ENCODE measurements around the gene TAS1R2. TPM values are rescaled to one million over a fixed set of nuclear protein-coding genes. Genes with fewer than 3 reads are reported as not detected.
A peak's percentile ranks its signal among the peaks of the same experiment; 100 is the strongest.

Gene TAS1R2
- total and polyA plus RNA-seq, 2 experiments from 2014 or later: not detected

- no peaks in the 10 kb centered on the region for H3K79me2 ChIP-seq (replicated peaks; ENCODE audit: insufficient read depth)
- H3K27me3 ChIP-seq (ENCODE audit: insufficient read depth): no peaks in the 10 kb centered on the region
- TF ChIP-seq ZNF114 (CRISPR knock-in tag; IDR thresholded peaks at IDR 0.05): no peak
- no peaks in the 10 kb centered on the region for H4K20me1 ChIP-seq (replicated peaks; ENCODE audit: insufficient read depth)
- no peak overlapping the region for H3K4me3 ChIP-seq
- H3K36me3 ChIP-seq (ENCODE audit: insufficient read depth): no peaks in the 10 kb centered on the region
- H3K36me3 Mint-ChIP-seq (ENCODE audit: low read depth): no peaks in the 10 kb centered on the region
- H3K4me3 Mint-ChIP-seq: no peak overlapping the region
- H3K9me2 ChIP-seq (ENCODE audit: insufficient read depth): no peaks in the 10 kb centered on the region
- no peaks in the 10 kb centered on the region for H3K9me3 Mint-ChIP-seq
- peak; percentile 51 for ATAC-seq
- H3K4me2 ChIP-seq: no peak overlapping the region
- H3K4me1 Mint-ChIP-seq: peaks cover 26% of the 10 kb centered on the region
- no peak overlapping the region for H3K27ac ChIP-seq (ENCODE audit: low read depth)
- H3K27ac Mint-ChIP-seq: no peak overlapping the region
- peak; percentile 38 for DNase-seq (ENCODE audit: low spot score)
- H2AFZ ChIP-seq: no peak overlapping the region
- peaks cover 22% of the 10 kb centered on the region for H3K27me3 Mint-ChIP-seq (ENCODE audit: insufficient read depth, low read depth, poor library complexity)
- peaks cover 6% of the 10 kb centered on the region; the same call in 1 of the 2 replicates for H3K4me1 ChIP-seq (ENCODE audit: insufficient read depth)
- H3F3A ChIP-seq (replicated peaks; ENCODE audit: low read depth): 0 out of 2 replicates have a peak, but pooled peaks cover 2% of the 10 kb centered on the region
Measured at GRCh38 chr1:18814425-18814824, 45.0 kb downstream of the TAS1R2 start.

GRCh38 chr1:18812453-18812939 lies 47.0 kb downstream of the TAS1R2 start:
- no peak for DNase-seq (ENCODE audit: low spot score)
- no peak for ATAC-seq
- H3K4me3 Mint-ChIP-seq: no peak overlapping the region
- H3K4me1 Mint-ChIP-seq: peaks cover 12% of the 10 kb centered on the region
- no peak overlapping the region for H3K27ac Mint-ChIP-seq
- Histone ChIP-seq H3F3A (replicated peaks; ENCODE audit: low read depth) (no peaks in the 10 kb centered on the region), H3K79me2 (replicated peaks; ENCODE audit: insufficient read depth) (no peaks in the 10 kb centered on the region), H3K27ac (ENCODE audit: low read depth) (no peak overlapping the region), H4K20me1 (replicated peaks; ENCODE audit: insufficient read depth) (no peaks in the 10 kb centered on the region), H3K4me1 (ENCODE audit: insufficient read depth) (peaks cover 6% of the 10 kb centered on the region; the same call in 1 of the 2 replicates), H2AFZ (no peak overlapping the region), H3K4me3 (no peak overlapping the region), H3K4me2 (no peak overlapping the region), H3K9me2 (ENCODE audit: insufficient read depth) (no peaks in the 10 kb centered on the region), H3K36me3 (ENCODE audit: insufficient read depth) (no peaks in the 10 kb centered on the region), H3K27me3 (ENCODE audit: insufficient read depth) (no peaks in the 10 kb centered on the region)
- H3K9me3 Mint-ChIP-seq: no peaks in the 10 kb centered on the region
- peaks cover 14% of the 10 kb centered on the region for H3K27me3 Mint-ChIP-seq (ENCODE audit: insufficient read depth, low read depth, poor library complexity)
- no peaks in the 10 kb centered on the region for H3K36me3 Mint-ChIP-seq (ENCODE audit: low read depth)
- TF ChIP-seq POLR2AphosphoS5 (IDR thresholded peaks at IDR 0.05; ENCODE audit: low read depth) (no peak), CREB1 (CRISPR knock-in tag; IDR thresholded peaks at IDR 0.05; ENCODE audit: low read depth) (no peak), STAT1 (IDR thresholded peaks at IDR 0.05; ENCODE audit: unreplicated experiment) (no peak), EZH2phosphoT487 (IDR thresholded peaks at IDR 0.05; ENCODE audit: unreplicated experiment) (no peak), CTCF (conservative IDR thresholded peaks at IDR 0.05; ENCODE audit: low read depth in 2 of 2) (no peak), NANOG (IDR thresholded peaks at IDR 0.05; ENCODE audit: borderline replicate concordance) (no peak), ZNF462 (CRISPR knock-in tag; IDR thresholded peaks at IDR 0.05) (no peak), JUNB (IDR thresholded peaks at IDR 0.05; ENCODE audit: unreplicated experiment) (no peak), ETS1 (IDR thresholded peaks at IDR 0.05) (no peak), ZNF114 (CRISPR knock-in tag; IDR thresholded peaks at IDR 0.05) (no peak)

Measured in GM23338 (cell line).